GM10847 (cell line): ENCODE measurements around the gene HM13.

Experiments used
- POLR2A ChIP-seq: IDR thresholded peaks from 2 replicates; pipeline ENCODE4 v1.6.1; 2011; ENCODE audit not compliant: insufficient read length; ENCODE audit errors: extremely low read depth

HM13 gene

DNA sequence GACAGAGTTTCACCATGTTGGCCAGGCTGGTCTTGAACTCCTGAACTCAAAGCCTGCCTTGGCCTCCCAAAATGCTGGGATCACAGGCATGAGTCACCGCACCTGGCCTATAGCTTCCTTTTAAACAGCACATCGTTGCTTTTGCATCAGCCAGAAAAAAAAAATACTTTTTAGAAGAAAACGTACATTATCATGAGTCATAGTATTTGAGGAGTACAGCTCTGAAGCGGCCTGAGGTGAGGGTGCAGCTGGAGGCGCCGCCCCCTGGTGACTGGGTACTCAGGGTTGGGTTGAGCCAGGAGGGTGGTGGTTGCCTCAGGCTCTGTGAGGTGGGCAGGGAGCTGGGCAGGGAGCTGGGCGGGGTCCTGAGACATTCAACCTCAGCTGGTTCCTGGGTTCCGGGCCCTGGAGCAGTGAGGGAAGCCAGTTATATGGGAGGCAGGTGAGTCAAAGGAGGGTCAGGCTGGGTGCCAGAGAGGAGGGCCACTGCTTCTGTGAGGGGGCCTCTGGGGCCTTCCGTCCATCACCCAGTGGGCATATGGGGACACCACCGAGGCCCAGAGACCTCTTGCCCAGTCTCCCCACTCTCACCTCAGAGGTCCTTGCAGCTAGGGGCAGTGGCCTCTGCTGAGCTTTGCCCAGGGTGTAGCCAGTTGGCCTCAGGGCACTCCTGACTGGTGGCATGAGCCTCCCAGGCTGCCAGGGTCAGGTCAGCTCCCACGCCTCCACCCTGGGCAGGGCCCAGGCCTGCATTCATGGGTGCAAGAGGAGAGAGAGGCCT is 79.2 kb downstream of the HM13 start:
- TF ChIP-seq POLR2A = no peak

GRCh38 chr20:31594002-31594557 is 79.8 kb downstream of the HM13 start:
- TF ChIP-seq POLR2A = no peak

DNA sequence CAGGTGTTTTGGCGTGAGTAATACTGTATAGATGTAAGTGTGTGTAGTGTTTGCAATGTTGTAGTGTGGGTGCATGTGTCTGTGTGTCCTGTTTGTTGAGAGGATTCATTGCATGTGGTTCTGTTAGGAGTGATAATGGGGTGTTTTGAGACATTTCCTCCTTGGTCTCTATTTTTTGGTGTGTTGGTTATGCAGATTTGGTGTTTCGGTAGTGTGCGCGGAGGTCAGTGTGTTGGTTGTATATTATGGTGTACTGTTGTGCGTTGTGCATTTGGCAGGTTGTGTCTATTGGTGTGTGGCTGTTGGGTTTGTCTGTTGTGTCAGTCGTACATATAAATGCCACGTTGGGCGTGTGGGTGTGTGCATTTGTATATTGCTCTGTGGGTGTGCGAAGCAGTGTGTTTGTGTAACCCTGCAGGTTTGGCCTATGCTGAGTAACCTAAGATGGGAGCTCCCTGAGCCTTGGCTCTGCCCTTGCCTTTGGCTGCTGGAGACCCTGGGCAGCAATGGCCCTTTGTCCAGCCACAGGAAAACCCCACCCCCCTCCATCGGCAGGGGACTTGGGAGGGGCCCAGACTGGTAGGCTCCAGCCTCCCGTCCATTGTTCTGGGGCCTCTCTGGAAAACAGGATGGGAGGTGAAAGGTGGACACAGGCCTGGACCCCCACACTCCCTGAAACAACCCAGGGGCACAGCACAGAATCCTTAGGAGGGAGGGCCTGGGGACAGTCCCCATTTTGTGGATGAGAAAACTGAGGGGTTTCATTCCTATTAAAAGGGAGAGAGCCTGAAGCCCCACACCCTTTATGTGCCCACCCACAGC is 80.5 kb downstream of the HM13 start:
- TF ChIP-seq POLR2A = no peak

DNA sequence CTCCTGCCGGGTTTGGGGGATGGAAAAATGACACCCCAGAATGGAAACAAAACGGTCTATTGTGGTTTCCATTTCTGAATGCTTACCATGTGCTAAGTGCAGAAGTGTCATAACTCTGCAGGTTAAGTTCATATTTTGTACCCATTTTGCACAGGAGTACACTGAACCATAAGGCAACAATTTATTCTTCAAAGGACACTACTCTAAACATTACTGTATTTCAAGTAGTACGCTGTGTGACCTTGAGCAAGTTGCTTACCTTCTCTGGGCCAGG is 81.1 kb downstream of the HM13 start:
- no peak for TF ChIP-seq POLR2A

- no peak for TF ChIP-seq POLR2A
These were observed 81.6 kb downstream of the HM13 start for GRCh38 chr20:31595654-31596411.

DNA sequence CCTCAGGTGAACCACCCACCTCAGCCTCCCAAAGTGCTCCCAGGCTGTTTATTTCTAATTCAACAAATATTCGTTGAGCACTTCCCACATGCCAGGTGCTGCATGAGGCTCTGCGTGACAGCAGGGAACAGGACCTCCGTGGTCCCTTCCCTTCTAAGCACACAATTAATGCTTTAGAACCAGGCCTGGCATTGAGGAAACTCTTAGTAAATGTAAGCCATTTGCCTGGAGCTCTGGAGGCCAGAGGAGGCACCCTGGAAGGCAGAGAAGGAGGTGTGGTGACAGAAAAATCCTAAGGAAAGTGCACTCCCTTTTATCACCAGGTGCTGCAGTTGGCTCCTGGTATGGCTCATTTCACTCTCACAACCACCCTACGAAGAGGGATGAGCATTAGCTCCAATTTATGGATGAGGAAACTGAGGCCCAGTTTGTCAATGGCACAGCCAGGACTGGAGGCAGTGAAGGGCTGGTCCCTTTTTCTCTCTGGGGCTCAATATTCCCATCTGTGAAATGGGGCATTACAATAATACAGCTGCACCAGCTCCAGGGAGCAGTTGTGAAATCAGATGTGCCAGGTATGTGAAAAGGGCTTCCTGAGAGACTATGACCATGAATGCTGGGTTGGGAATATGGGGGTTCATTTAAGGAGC is 82.7 kb downstream of the HM13 start:
- no peak for TF ChIP-seq POLR2A

DNA sequence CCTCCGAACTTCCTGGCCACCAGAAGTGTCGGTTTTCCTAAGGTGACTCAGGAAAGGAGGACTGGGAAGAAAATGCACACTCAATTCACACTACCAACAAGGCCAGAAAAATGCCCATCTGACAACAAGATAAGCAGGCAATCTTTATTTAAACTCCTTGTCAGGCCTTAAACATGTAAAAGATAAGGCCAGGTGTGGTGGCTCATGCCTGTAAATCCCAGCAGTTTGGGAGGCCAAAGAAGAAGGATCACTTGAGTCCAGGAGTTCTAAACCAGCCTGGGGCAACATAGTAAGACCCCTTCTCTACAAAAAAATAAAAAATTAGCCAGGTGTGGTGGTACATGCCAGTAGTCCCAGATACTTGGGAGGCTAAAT is 83.2 kb downstream of the HM13 start:
- no peak for TF ChIP-seq POLR2A

- TF ChIP-seq POLR2A = no peak
These were observed 88.2 kb downstream of the HM13 start for GRCh38 chr20:31602431-31602778.

DNA sequence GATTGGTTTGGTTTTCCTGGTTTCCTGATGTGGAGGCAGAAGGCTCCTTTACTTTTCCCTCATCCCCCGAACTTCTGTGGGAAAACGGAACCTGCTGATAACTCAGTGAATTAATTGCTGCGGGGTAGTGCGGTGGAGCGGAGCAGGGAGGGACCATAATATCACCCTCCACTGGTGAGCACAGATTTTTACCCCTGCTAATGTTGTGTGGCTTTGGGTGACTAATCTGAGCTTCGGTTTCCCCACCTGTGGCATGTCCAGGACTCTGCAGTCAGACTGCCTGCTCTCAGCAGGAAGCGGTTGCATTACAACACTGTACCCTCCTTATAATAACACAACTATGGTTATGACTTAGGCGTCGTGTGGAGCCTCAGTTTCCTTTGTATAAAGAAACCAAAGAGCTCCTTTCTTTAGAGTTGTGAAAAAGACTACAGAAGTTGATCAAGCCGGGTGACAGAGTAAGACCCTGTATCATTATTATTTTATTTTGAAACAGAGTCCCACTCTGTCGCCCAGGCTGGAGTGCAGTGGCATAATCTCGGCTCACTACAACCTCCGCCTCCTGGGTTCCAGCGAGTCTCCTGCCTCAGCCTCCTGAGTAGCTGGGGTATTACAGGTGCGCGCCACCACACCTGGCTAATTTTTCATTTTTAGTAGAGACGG is 88.7 kb downstream of the HM13 start:
- no peak for TF ChIP-seq POLR2A

- TF ChIP-seq POLR2A = no peak
These were observed 89.8 kb downstream of the HM13 start for GRCh38 chr20:31603822-31604566.

GRCh38 chr20:31604567-31605030 is 90.4 kb downstream of the HM13 start:
- no peak for TF ChIP-seq POLR2A

DNA sequence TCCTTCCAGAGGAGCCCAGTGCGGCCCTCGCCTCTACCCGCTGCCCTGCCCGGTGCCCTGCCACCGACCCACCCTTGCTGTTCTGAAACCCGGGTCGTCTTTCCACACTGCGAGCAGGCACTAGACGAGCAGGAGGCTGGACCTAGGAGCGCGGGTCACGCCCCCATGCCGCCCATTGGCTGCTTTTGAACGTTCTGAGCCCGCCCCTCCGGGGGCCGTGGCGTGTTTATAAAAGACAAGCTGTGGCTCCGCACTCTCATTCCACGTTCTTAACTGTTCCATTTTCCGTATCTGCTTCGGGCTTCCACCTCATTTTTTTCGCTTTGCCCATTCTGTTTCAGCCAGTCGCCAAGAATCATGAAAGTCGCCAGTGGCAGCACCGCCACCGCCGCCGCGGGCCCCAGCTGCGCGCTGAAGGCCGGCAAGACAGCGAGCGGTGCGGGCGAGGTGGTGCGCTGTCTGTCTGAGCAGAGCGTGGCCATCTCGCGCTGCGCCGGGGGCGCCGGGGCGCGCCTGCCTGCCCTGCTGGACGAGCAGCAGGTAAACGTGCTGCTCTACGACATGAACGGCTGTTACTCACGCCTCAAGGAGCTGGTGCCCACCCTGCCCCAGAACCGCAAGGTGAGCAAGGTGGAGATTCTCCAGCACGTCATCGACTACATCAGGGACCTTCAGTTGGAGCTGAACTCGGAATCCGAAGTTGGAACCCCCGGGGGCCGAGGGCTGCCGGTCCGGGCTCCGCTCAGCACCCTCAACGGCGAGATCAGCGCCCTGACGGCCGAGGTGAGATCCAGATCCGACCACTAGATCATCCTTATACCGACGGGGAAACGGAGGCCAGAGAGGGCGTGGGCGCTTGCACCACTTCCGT is 91.0 kb downstream of the HM13 start, which contains the start of gene ID1:
Gene ID1 (plus strand): TSS at position 259 of the 871 bp plus-strand sequence. CDS start 99 bp downstream, at position 358.
- no peak for TF ChIP-seq POLR2A
